B cell (primary cell): Measurements from ENCODE around the gene CHRM4. TPM values are rescaled to one million over a fixed set of nuclear protein-coding genes. Genes with fewer than 3 reads are reported as not detected.

ENCODE experiments used
- ATAC-seq: fragments of 200-7000 bp; cut with Tn5 transposase; one replicate; pipeline ENCODE4 v1.10.0; 2021; ENCODE audit warnings: low read depth, mild to moderate bottlenecking, moderate number of reproducible peaks, moderate library complexity
- CTCF ChIA-PET: fragments of 350-600 bp; sonication (Branson Sonifier 250); formaldehyde crosslinking; loops from one replicate; lab custom pipeline; 2021; ENCODE audit warnings: antibody characterized with exemption, inconsistent platforms; lab: Charles Lee
- POLR2A ChIA-PET: fragments of 350-600 bp; sonication (Branson Sonifier 250); formaldehyde crosslinking; loops from one replicate; lab custom pipeline; 2021; ENCODE audit warnings: antibody characterized with exemption; lab: Charles Lee
- DNase-seq: peaks from one replicate; pipeline ENCODE4 v3.0.0; 2013
- H2AFZ ChIP-seq: 2 replicates; pipeline ENCODE4 v1.6.1; 2012; ENCODE audit warnings: mild to moderate bottlenecking, low read depth, low read length; ENCODE audit not compliant: insufficient read depth, poor library complexity, severe bottlenecking
- H3K27ac ChIP-seq, 2 donors: 1 replicate in 1 of 2; 2 replicates in 1 of 2; pipeline ENCODE4 v1.5.1; 2012 to 2013; ENCODE audit warnings: low read length in 2 of 2, mild to moderate bottlenecking in 2 of 2, moderate library complexity in 1 of 2
- H3K27me3 ChIP-seq, 4 experiments: fragments of 200-600 bp in 1 of 4; sonication (generic) in 1 of 4; replicated peaks in 1 of 4; 1 replicate in 2 of 4; 2 replicates in 2 of 4; pipeline versions ENCODE4 v1.6.1 to v1.7.0; 2013 to 2016; ENCODE audit warnings: low read length in 3 of 4, mild to moderate bottlenecking in 2 of 4, mixed read lengths in 1 of 4, moderate library complexity in 1 of 4; ENCODE audit not compliant: insufficient read depth in 4 of 4, control insufficient read depth in 3 of 4; ENCODE audit errors: control extremely low read depth in 1 of 4
- H3K36me3 ChIP-seq, 2 experiments: replicated peaks in 1 of 2; 1 replicate in 1 of 2; 2 replicates in 1 of 2; pipeline versions ENCODE4 v1.6.1 to v1.7.1; 2013; ENCODE audit warnings: low read length in 1 of 2; ENCODE audit not compliant: insufficient read depth in 2 of 2, control insufficient read depth in 1 of 2; ENCODE audit errors: control extremely low read depth in 1 of 2, extremely low read depth in 1 of 2
- H3K4me1 ChIP-seq, 2 donors: fragments of 200-600 bp in 1 of 2; sonication (generic) in 1 of 2; 1 replicate in 1 of 2; 2 replicates in 1 of 2; pipeline versions ENCODE4 v1.5.1 to v1.6.1; 2013 to 2017; ENCODE audit warnings: low read length in 2 of 2; ENCODE audit not compliant: control insufficient read depth in 2 of 2, insufficient read depth in 2 of 2
- H3K4me2 ChIP-seq: replicated peaks from 2 replicates; pipeline ENCODE3; 2012; ENCODE audit warnings: mild to moderate bottlenecking, low read depth, low read length; ENCODE audit not compliant: poor library complexity, severe bottlenecking
- H3K4me3 ChIP-seq, 5 experiments: fragments of 200-600 bp in 1 of 5; sonication (generic) in 1 of 5; 1 replicate in 3 of 5; 2 replicates in 2 of 5; pipeline versions ENCODE4 v1.5.1 to v1.7.0; 2011 to 2016; ENCODE audit warnings: low read length in 4 of 5, mild to moderate bottlenecking in 4 of 5, low read depth in 2 of 5, control low read depth in 1 of 5, moderate library complexity in 1 of 5; ENCODE audit not compliant: insufficient read depth in 1 of 5; ENCODE audit errors: control extremely low read depth in 1 of 5, extremely low read depth in 1 of 5
- H3K79me2 ChIP-seq: fragments of 200-600 bp; sonication (generic); one replicate; pipeline ENCODE4 v1.6.0; 2016; ENCODE audit warnings: low read length; ENCODE audit not compliant: control insufficient read depth, insufficient read depth
- H3K9ac ChIP-seq: fragments of 200-600 bp; sonication (generic); 2 replicates; pipeline ENCODE4 v1.6.1; 2017; ENCODE audit warnings: mild to moderate bottlenecking, low read length, moderate library complexity
- H3K9me3 ChIP-seq, 3 donors: one replicate each; pipeline versions ENCODE4 v1.6.1 to v1.7.1; 2013; ENCODE audit warnings: low read length in 2 of 3; ENCODE audit not compliant: control insufficient read depth in 2 of 3, insufficient read depth in 1 of 3; ENCODE audit errors: control extremely low read depth in 1 of 3
- H4K20me1 ChIP-seq: 2 replicates; pipeline ENCODE4 v1.6.0; 2012; ENCODE audit warnings: mild to moderate bottlenecking, low read length; ENCODE audit not compliant: insufficient read depth, control insufficient read depth, poor library complexity, severe bottlenecking
- H3K27ac Mint-ChIP-seq: one replicate; pipeline ENCODE4 v1.8.0; 2021; ENCODE audit warnings: mixed read lengths
- H3K27me3 Mint-ChIP-seq: one replicate; pipeline ENCODE4 v1.8.0; 2021; ENCODE audit warnings: mixed read lengths
- H3K4me1 Mint-ChIP-seq: one replicate; pipeline ENCODE4 v1.8.0; 2021; ENCODE audit warnings: mixed read lengths
- H3K4me3 Mint-ChIP-seq: one replicate; pipeline ENCODE4 v1.8.0; 2021; ENCODE audit warnings: mixed read lengths
- H3K9me3 Mint-ChIP-seq: one replicate; pipeline ENCODE4 v1.8.0; 2022; ENCODE audit warnings: mixed read lengths; ENCODE audit not compliant: insufficient read depth
- EZH2 ChIP-seq: IDR thresholded peaks from 2 replicates; pipeline ENCODE4 v1.6.1; 2012; ENCODE audit warnings: borderline replicate concordance, low read depth, mild to moderate bottlenecking, moderate library complexity, low read length; ENCODE audit not compliant: insufficient read depth, poor library complexity, severe bottlenecking
- WGBS: methylation state at CpG from one replicate; pipeline ENCODE4 v1.1.5; 2013; ENCODE audit warnings: missing lambda C conversion rate; ENCODE audit not compliant: insufficient coverage; 5-methylcytosine and 5-hydroxymethylcytosine counted together
- intact Hi-C: fragments of 100-400 bp; cut with micrococcal nuclease; formaldehyde crosslinking; loops from one replicate; pipeline ENCODE4 v1.10.0; 2022
- polyA plus RNA-seq: library from polyadenylated mRNA; depleted of rRNA; stranded (reverse); fragments of >200 nt; gene quantifications from 2 replicates; pipeline ENCODE4 v1.2.3, GENCODE V29; 2012
- total RNA-seq, 2 donors: library from RNA; stranded (reverse); fragments of 120-200 nt in 1 of 2; gene quantifications; 1 replicate in 1 of 2; 2 replicates in 1 of 2; pipeline versions ENCODE4 v1.2.3 to v1.2.4, GENCODE V29; 2013 to 2022
- TF ChIP-seq, protein P1 (sequence below): fragments of 200-600 bp; IDR thresholded peaks from one replicate; pipeline ENCODE4 v1.8.0; 2022; ENCODE audit warnings: antibody characterized with exemption, mild to moderate bottlenecking

CHRM4 gene
- total and polyA plus RNA-seq, 2 donors (not counting 1 experiment from before 2014, with no cell fraction given), result 0.49 to 1.4 TPM

DNA sequence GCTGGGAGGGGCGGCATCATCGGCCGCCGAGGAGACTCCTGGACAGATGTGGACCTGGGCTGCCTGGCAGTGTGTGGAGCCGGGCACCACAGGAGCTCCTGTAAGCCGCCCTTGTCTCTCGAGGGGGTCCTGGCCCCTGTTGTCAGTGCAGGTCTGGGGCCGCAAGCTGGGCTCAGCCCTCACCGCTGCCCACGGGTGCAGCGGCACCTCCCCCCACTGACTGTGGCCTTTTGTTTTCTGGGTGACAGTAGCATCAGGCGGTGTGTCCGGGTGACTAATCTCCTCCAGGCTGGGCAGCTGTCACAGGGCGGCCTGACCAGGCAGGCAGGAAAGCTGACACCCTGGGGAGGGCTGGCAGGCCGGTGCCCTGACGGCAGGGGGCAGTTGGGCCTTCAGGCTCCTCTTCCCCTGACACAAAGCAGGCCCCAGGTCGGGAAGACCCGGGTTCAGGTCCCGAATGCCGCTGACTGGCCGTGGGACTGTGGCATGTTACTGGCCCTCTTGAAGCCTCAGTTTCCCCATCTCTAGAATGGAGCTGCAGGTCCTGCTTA, 28.0 kb downstream of the CHRM4 start:
- DNase-seq (no peak), ATAC-seq (no peak)
- Mint-ChIP-seq H3K27me3 (no peaks in the 10 kb centered on the region), H3K9me3 (no peaks in the 10 kb centered on the region), H3K4me1 (peaks cover 27% of the 10 kb centered on the region), H3K27ac (no peak overlapping the region), H3K4me3 (no peak overlapping the region)
- Histone ChIP-seq H4K20me1 (peaks cover 73% of the 10 kb centered on the region), H3K36me3 (peaks cover 0 to 5% of the 10 kb centered on the region in 2 experiments), H3K4me3 (no peak overlapping the region), H3K9ac (no peak overlapping the region), H2AFZ (no peak overlapping the region), H3K4me1 (peaks cover 19 to 30% of the 10 kb centered on the region in 2 donors), H3K27ac (no peak overlapping the region), H3K27me3 (no peaks in the 10 kb centered on the region), H3K79me2 (peaks cover 48% of the 10 kb centered on the region), H3K4me2 (no peak overlapping the region), H3K9me3 (no peaks in the 10 kb centered on the region)
- ChIA-PET POLR2A (no interaction called here), CTCF (interaction anchor here (1.4 to 1.9 kb wide), 2 partner anchors 11 to 124 kb away, joined by 3 to 4 read pairs; no protein-coding TSS in a partner anchor)
- TF ChIP-seq, protein P1, sequence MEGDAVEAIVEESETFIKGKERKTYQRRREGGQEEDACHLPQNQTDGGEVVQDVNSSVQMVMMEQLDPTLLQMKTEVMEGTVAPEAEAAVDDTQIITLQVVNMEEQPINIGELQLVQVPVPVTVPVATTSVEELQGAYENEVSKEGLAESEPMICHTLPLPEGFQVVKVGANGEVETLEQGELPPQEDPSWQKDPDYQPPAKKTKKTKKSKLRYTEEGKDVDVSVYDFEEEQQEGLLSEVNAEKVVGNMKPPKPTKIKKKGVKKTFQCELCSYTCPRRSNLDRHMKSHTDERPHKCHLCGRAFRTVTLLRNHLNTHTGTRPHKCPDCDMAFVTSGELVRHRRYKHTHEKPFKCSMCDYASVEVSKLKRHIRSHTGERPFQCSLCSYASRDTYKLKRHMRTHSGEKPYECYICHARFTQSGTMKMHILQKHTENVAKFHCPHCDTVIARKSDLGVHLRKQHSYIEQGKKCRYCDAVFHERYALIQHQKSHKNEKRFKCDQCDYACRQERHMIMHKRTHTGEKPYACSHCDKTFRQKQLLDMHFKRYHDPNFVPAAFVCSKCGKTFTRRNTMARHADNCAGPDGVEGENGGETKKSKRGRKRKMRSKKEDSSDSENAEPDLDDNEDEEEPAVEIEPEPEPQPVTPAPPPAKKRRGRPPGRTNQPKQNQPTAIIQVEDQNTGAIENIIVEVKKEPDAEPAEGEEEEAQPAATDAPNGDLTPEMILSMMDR, result no peak
- TF ChIP-seq EZH2, result no peak
- 93% methylated on average over 19 of the region's 21 CpGs for WGBS
- intact Hi-C loops, result no loop called here

DNA sequence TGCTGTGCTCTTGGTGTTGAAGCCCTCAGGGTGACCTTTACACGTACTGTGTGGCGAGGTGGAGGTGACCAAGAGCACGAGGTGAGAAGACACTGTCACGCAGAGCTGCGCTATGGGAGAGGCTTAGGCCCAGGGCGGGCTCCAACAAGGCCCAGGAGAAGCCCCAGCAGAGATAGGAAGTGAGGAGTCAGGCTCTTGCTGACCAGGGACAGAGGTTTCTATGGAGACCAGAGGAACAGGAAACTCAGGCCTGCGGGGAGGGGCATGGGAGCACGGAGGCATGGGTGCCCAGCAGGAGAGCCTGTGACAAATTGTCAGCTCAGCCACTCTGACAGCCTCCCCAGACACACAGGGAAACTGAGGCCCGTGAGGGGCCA, 28.6 kb downstream of the CHRM4 start:
- Mint-ChIP-seq H3K4me1 (peaks cover 27% of the 10 kb centered on the region), H3K9me3 (no peaks in the 10 kb centered on the region), H3K27ac (no peak overlapping the region), H3K27me3 (no peaks in the 10 kb centered on the region), H3K4me3 (peak overlapping the region; percentile 37)
- H3K27ac ChIP-seq, result no peak overlapping the region
- DNase-seq, result no peak
- H3K9ac ChIP-seq, result no peak overlapping the region
- peaks cover 69% of the 10 kb centered on the region for H4K20me1 ChIP-seq
- H3K4me3 ChIP-seq, result no peak overlapping the region
- ChIA-PET CTCF (interaction anchor here (1.4 to 1.9 kb wide), 2 partner anchors 10 to 124 kb away, joined by 3 to 4 read pairs; no protein-coding TSS in a partner anchor), POLR2A (no interaction called here)
- no peaks in the 10 kb centered on the region for H3K9me3 ChIP-seq
- ATAC-seq, result no peak
- no peak overlapping the region for H3K4me2 ChIP-seq
- H3K79me2 ChIP-seq, result peaks cover 48% of the 10 kb centered on the region
- TF ChIP-seq, protein P1, result no peak
- no peak for TF ChIP-seq EZH2
- H3K36me3 ChIP-seq, result no peaks in the 10 kb centered on the region
- H3K27me3 ChIP-seq, result no peaks in the 10 kb centered on the region
- intact Hi-C loops, result no loop called here
- no peak overlapping the region for H2AFZ ChIP-seq
- H3K4me1 ChIP-seq, result peaks cover 19 to 30% of the 10 kb centered on the region in 2 donors
- 78% methylated on average over 9 of the region's 9 CpGs for WGBS
